Prostate gland (tissue), 2 donors: ENCODE measurements around the gene MLX. TPM values are rescaled to one million over a fixed set of nuclear protein-coding genes. Genes with fewer than 3 reads are reported as not detected.

ENCODE experiments used
- DNase-seq: peaks from one replicate; pipeline ENCODE4 v3.0.0-alpha.2; 2019; ENCODE audit warnings: low spot score
- H3K27ac ChIP-seq, 2 donors: fragments of 200-600 bp; sonication (generic); 2 replicates each; pipeline ENCODE4 v1.5.1; 2017 to 2019
- H3K27me3 ChIP-seq: fragments of 200-600 bp; sonication (generic); replicated peaks from 2 replicates; pipeline ENCODE4 v1.5.1; 2019; ENCODE audit not compliant: insufficient read depth
- H3K36me3 ChIP-seq, 2 donors: fragments of 200-600 bp; sonication (generic); 1 replicate in 1 of 2; 2 replicates in 1 of 2; pipeline versions ENCODE4 v1.5.1 to v1.8.1; 2017 to 2019
- H3K4me1 ChIP-seq: fragments of 200-600 bp; sonication (generic); replicated peaks from 2 replicates; pipeline ENCODE4 v1.5.1; 2019
- H3K4me3 ChIP-seq, 2 donors: fragments of 200-600 bp; sonication (generic); 2 replicates each; pipeline ENCODE4 v1.5.1; 2017 to 2019
- H3K9me3 ChIP-seq: fragments of 200-600 bp; sonication (generic); 2 replicates; pipeline ENCODE4 v1.5.1; 2017
- CTCF ChIP-seq, 4 experiments: fragments of 200-600 bp in 2 of 4; fragments of 450-650 bp in 2 of 4; sonication (generic) in 2 of 4; IDR thresholded peaks; 1 replicate in 3 of 4; 2 replicates in 1 of 4; pipeline ENCODE4 v1.5.1; 2016 to 2019; ENCODE audit warnings: antibody characterized with exemption in 4 of 4, mild to moderate bottlenecking in 2 of 4, moderate library complexity in 2 of 4
- POLR2A ChIP-seq: fragments of 450-650 bp; IDR thresholded peaks from one replicate; pipeline ENCODE4 v1.6.1; 2016; ENCODE audit warnings: antibody characterized with exemption, mild to moderate bottlenecking
- POLR2AphosphoS5 ChIP-seq: sonication (generic); formaldehyde crosslinking; IDR thresholded peaks from one replicate; pipeline ENCODE4 v1.6.1; 2017; ENCODE audit warnings: antibody characterized with exemption
- WGBS: methylation state at CpG from one replicate; pipeline ENCODE4 v1.1.5; 2018; 5-methylcytosine and 5-hydroxymethylcytosine counted together
- intact Hi-C: fragments of 100-400 bp; cut with DNase I; formaldehyde crosslinking; loops from one replicate; pipeline ENCODE4 v1.14.2; 2022
- total RNA-seq, 2 donors: library from RNA; depleted of rRNA; stranded (reverse); fragments of >200 nt; gene quantifications; one replicate each; pipeline ENCODE4 v1.1.0, GENCODE V29; 2016

The MLX gene
- total RNA-seq, 2 donors from 2014 or later, result 28.1 to 52.3 TPM

GRCh38 chr17:42566215-42566882 lies 551 bp upstream of the MLX start:
- H3K36me3 ChIP-seq, result peaks cover 0 to 8% of the 10 kb centered on the region in 2 donors
- H3K4me3 ChIP-seq, result peak overlapping the region; percentile 69 to 88
- DNase-seq, result no peak
- H3K27ac ChIP-seq, result peak overlapping the region; percentile 82 to 85
- TF ChIP-seq POLR2A, result no peak
- TF ChIP-seq POLR2AphosphoS5, result no peak
- no peak for TF ChIP-seq CTCF (IDR thresholded peaks at IDR 0.05)
- no peaks in the 10 kb centered on the region for H3K27me3 ChIP-seq
- intact Hi-C loops, result no loop called here
- peaks cover 28% of the 10 kb centered on the region for H3K4me1 ChIP-seq
- H3K9me3 ChIP-seq, result no peaks in the 10 kb centered on the region
- 33% methylated on average over 25 of the region's 28 CpGs for WGBS

- intact Hi-C loops, result no loop called here
- Histone ChIP-seq H3K27me3 (no peaks in the 10 kb centered on the region), H3K4me3 (no peak overlapping the region), H3K9me3 (no peaks in the 10 kb centered on the region), H3K36me3 (peaks cover 8% of the 10 kb centered on the region in 2 donors), H3K27ac (no peak overlapping the region), H3K4me1 (peaks cover 20% of the 10 kb centered on the region)
- DNase-seq, result no peak
- no peak for TF ChIP-seq POLR2AphosphoS5
- no peak for TF ChIP-seq CTCF (IDR thresholded peaks at IDR 0.05)
- no peak for TF ChIP-seq POLR2A
- 88% methylated on average over 14 of the region's 14 CpGs for WGBS
Measured at GRCh38 chr17:42568341-42569111, 1.6 kb downstream of the MLX start.

GRCh38 chr17:42571435-42572225 lies 4.7 kb downstream of the MLX start:
- intact Hi-C loops, result no loop called here
- Histone ChIP-seq H3K36me3 (peaks cover 0 to 8% of the 10 kb centered on the region in 2 donors), H3K27ac (peak overlapping the region in 1 of 2 donors; percentile 50)

GRCh38 chr17:42573095-42573494 lies 6.2 kb downstream of the MLX start:
- H3K4me1 ChIP-seq, result peaks cover 7% of the 10 kb centered on the region
- TF ChIP-seq CTCF (IDR thresholded peaks at IDR 0.05) (no peak), POLR2A (no peak), POLR2AphosphoS5 (no peak)
- no peaks in the 10 kb centered on the region for H3K27me3 ChIP-seq
- 85% methylated on average over 4 of the region's 4 CpGs for WGBS
- peaks cover 0 to 8% of the 10 kb centered on the region in 2 donors for H3K36me3 ChIP-seq
- intact Hi-C loops, result no loop called here
- H3K27ac ChIP-seq, result no peak overlapping the region
- no peak overlapping the region for H3K4me3 ChIP-seq
- H3K9me3 ChIP-seq, result no peaks in the 10 kb centered on the region
- DNase-seq, result no peak

More at GRCh38 chr17:42571435-42572225, 4.7 kb downstream of the MLX start:
- TF ChIP-seq POLR2A (no peak), POLR2AphosphoS5 (no peak), CTCF (IDR thresholded peaks at IDR 0.05) (no peak)
- no peaks in the 10 kb centered on the region for H3K27me3 ChIP-seq
- WGBS, result 59% methylated on average over 12 of the region's 12 CpGs
- peaks cover 9% of the 10 kb centered on the region for H3K4me1 ChIP-seq
- no peaks in the 10 kb centered on the region for H3K9me3 ChIP-seq
- H3K4me3 ChIP-seq, result no peak overlapping the region
- peak; percentile 42 for DNase-seq
